ENCODE results near the gene KLRB1.
A peak's percentile ranks its signal among the peaks of the same experiment; 100 is the strongest.

Gene KLRB1

DNA sequence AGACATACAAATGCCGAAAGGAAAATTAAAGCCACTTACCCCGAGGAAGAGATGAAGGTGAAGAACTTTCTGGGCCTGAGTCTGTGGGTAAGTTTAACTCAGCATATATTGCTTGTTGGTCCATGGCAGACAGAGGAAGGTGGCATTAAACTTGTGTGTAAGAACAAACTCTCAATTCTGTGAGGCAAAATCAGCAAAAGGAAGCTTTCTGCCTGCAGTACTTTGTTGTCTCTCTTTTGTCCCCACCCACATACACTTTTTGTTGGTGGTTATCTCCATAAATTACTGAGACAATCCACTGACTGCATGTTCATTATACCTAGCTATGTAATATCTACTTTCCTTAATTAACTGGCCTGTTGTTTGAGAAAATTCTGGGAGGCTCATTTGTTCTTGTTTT, at the start of gene KLRB1:
Gene KLRB1, minus strand, starts transcription at position 201 of the 400 bp plus-strand sequence. Its CDS starts 77 bp downstream, at position 124.
- Histone ChIP-seq H3K9ac (ENCODE audit: low read length) (no peak within 1 kb of the TSS), H3K27me3 (ENCODE audit: insufficient read depth, low read length) (no peaks in the 10 kb centered on the region), H3F3A (ENCODE audit: insufficient read depth, low read length) (no peaks in the 10 kb centered on the region), H3K4me1 (ENCODE audit: insufficient read depth, low read length, severe bottlenecking) (no peaks in the 10 kb centered on the region), H4K20me1 (ENCODE audit: insufficient read depth, low read length) (no peaks in the 10 kb centered on the region), H3K4me2 (ENCODE audit: low read length) (no peak within 1 kb of the TSS), H3K4me3 (ENCODE audit: low read depth, low read length, poor library complexity, severe bottlenecking) (no peak within 1 kb of the TSS), H2AFZ (ENCODE audit: low read length) (no peak within 1 kb of the TSS), H3K9me3 (ENCODE audit: low read length) (no peaks in the 10 kb centered on the region), H3K36me3 (ENCODE audit: insufficient read depth, low read length) (no peaks in the 10 kb centered on the region), H3K79me2 (ENCODE audit: insufficient read depth, low read length) (no peaks in the 10 kb centered on the region), H3K27ac (ENCODE audit: low read depth, low read length, poor library complexity, severe bottlenecking) (no peak within 1 kb of the TSS), H3K9me2 (ENCODE audit: low read depth, low read length) (no peaks in the 10 kb centered on the region)
- TF ChIP-seq CTCF (IDR thresholded peaks at IDR 0.05; ENCODE audit: low read length) (no peak), EZH2 (IDR thresholded peaks at IDR 0.05; ENCODE audit: borderline replicate concordance, low read length) (no peak)

GRCh38 chr12:9651265-9651729, 43.6 kb upstream of the KLRB1 start:
- Histone ChIP-seq H3K36me3 (ENCODE audit: insufficient read depth, low read length) (peaks cover 50% of the 10 kb centered on the region), H3K9me3 (ENCODE audit: low read length) (no peaks in the 10 kb centered on the region; the same call in 1 of the 2 replicates), H3K9ac (ENCODE audit: low read length) (peak overlapping the region; percentile 84), H3K4me3 (ENCODE audit: low read depth, low read length, poor library complexity, severe bottlenecking) (peak overlapping the region; percentile 84), H3K79me2 (ENCODE audit: insufficient read depth, low read length) (peaks cover 11% of the 10 kb centered on the region), H3K27me3 (ENCODE audit: insufficient read depth, low read length) (no peaks in the 10 kb centered on the region), H3K27ac (ENCODE audit: low read depth, low read length, poor library complexity, severe bottlenecking) (peak overlapping the region; percentile 96), H3K4me2 (ENCODE audit: low read length) (peak overlapping the region; percentile 99), H3F3A (ENCODE audit: insufficient read depth, low read length) (peaks cover 5% of the 10 kb centered on the region; the same call in 1 of the 2 replicates), H3K4me1 (ENCODE audit: insufficient read depth, low read length, severe bottlenecking) (peaks cover 39% of the 10 kb centered on the region), H2AFZ (ENCODE audit: low read length) (no peak overlapping the region), H4K20me1 (ENCODE audit: insufficient read depth, low read length) (no peaks in the 10 kb centered on the region), H3K9me2 (ENCODE audit: low read depth, low read length) (no peaks in the 10 kb centered on the region)
- TF ChIP-seq CTCF (IDR thresholded peaks at IDR 0.05; ENCODE audit: low read length) (no peak), EZH2 (IDR thresholded peaks at IDR 0.05; ENCODE audit: borderline replicate concordance, low read length) (no peak)

GRCh38 chr12:9650151-9650576, 42.4 kb upstream of the KLRB1 start:
- Histone ChIP-seq H3K4me3 (ENCODE audit: low read depth, low read length, poor library complexity, severe bottlenecking) (peak overlapping the region; percentile 84), H4K20me1 (ENCODE audit: insufficient read depth, low read length) (no peaks in the 10 kb centered on the region), H3K4me1 (ENCODE audit: insufficient read depth, low read length, severe bottlenecking) (peaks cover 39% of the 10 kb centered on the region), H3F3A (ENCODE audit: insufficient read depth, low read length) (peaks cover 5% of the 10 kb centered on the region; the same call in 1 of the 2 replicates), H3K4me2 (ENCODE audit: low read length) (peak overlapping the region; percentile 99), H3K9ac (ENCODE audit: low read length) (peak overlapping the region; percentile 84), H3K9me3 (ENCODE audit: low read length) (no peaks in the 10 kb centered on the region; the same call in 1 of the 2 replicates), H3K79me2 (ENCODE audit: insufficient read depth, low read length) (peaks cover 11% of the 10 kb centered on the region), H3K27me3 (ENCODE audit: insufficient read depth, low read length) (no peaks in the 10 kb centered on the region), H2AFZ (ENCODE audit: low read length) (no peak overlapping the region), H3K9me2 (ENCODE audit: low read depth, low read length) (no peaks in the 10 kb centered on the region), H3K27ac (ENCODE audit: low read depth, low read length, poor library complexity, severe bottlenecking) (peak overlapping the region; percentile 96), H3K36me3 (ENCODE audit: insufficient read depth, low read length) (peaks cover 39% of the 10 kb centered on the region)
- no peak for TF ChIP-seq EZH2 (IDR thresholded peaks at IDR 0.05; ENCODE audit: borderline replicate concordance, low read length)
- no peak for TF ChIP-seq CTCF (IDR thresholded peaks at IDR 0.05; ENCODE audit: low read length)
